C1 segment of cervical spinal cord (tissue), 14 donors: ENCODE data around the gene TRIM36.

Experiments used
- DNase-seq, 14 donors: peaks; one replicate each; lab custom pipeline; 2025; lab: John Stamatoyannopoulos, UW

The TRIM36 gene, protein sequence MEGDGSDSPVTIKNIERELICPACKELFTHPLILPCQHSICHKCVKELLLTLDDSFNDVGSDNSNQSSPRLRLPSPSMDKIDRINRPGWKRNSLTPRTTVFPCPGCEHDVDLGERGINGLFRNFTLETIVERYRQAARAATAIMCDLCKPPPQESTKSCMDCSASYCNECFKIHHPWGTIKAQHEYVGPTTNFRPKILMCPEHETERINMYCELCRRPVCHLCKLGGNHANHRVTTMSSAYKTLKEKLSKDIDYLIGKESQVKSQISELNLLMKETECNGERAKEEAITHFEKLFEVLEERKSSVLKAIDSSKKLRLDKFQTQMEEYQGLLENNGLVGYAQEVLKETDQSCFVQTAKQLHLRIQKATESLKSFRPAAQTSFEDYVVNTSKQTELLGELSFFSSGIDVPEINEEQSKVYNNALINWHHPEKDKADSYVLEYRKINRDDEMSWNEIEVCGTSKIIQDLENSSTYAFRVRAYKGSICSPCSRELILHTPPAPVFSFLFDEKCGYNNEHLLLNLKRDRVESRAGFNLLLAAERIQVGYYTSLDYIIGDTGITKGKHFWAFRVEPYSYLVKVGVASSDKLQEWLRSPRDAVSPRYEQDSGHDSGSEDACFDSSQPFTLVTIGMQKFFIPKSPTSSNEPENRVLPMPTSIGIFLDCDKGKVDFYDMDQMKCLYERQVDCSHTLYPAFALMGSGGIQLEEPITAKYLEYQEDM

DNA sequence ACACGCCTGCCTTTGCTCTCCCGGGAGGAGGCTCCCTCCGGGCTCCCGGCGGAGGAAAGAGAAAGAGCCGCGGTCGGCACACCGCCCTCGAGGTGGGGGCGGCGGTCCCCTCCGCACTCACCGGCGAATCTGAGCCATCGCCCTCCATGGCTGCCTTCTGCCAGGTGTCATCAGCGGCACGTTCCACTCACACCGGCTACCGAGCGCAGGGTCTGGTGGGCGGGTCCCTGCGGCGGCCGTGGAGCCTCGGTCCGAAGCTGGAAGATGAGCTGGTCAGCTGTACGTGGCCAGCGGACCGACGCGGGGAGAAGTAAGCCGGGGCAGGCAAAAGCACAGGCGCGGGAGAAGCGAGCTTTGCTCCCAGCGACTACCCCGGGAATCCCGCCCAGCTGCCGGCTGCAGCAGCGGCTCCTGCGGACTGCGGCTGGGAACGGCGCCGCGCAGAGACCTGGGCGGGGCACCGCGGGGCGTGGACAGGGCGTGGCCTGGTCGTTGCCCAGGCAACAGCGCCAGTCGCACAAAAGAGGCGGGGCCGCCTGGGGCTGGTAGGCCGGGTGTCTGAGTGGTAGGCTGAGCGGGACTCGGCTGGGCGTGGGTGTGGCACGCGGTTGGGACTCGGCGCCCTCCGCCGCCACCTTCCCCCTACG lies at the start of gene TRIM36:
Gene TRIM36 (minus strand): TSS at position 422 of the 647 bp plus-strand sequence. CDS start 274 bp downstream, at position 148.
- DNase-seq, result peak; percentile 13 to 93 (median 82)

DNA sequence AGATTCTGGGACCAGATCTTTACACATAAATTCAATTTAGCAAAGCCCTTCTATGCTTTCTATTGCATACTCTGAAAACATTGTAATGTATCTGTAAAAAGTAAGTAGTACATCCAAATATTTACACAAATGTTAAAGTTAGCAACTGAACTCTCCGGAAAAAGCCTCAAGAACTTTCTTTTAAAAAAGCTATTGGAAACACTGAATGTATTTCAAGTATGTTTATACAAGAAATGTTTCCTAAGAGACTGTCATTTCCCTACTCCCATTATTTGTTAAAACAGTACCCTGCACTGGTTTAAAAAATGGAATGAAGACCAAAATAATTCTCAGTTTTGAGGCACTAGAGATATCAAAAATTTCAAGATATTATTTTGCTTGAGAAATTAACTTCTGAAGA lies 44.8 kb upstream of the TRIM36 start:
- no peak for DNase-seq

DNA sequence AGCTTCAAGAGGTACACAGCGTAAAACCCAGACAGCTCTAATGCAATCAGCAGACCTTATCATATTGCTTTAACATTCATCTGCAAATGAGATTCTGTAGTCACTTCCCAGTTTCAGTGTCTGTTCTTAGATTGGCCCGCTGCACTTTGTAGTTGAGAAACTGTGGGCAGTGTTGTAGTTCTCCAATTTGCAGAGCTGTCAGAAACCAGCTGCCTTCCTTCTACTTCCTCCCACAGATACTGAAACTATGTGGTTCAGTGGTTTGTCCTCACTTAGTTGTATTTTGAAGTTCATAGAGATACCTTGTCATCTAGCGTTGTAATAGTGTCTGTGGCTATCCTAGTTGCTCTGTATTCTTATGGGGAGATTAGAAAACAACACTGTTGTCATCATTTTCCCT lies 39.6 kb upstream of the TRIM36 start:
- DNase-seq, result peak in 3 of 14 donors; percentile 2 to 31 (median 3)

DNA sequence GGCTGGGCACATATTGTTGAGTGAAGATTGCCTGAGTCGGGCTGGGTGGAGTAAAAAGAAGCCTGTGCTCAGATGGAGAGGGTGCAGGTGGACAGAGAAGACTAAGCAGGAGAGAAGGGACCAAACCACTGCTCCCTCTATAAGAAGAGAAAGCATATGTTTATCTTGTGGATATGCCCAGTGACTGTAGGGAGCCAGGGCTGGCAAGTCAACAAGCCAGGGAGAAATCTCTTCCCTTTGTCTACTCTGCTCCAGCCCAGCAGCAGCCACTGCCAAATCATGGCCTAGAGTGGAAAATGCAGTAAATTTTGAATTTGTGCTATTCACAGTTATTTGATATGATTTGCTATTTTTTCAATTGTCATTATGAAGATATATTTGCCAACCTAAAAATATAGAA lies 33.2 kb upstream of the TRIM36 start:
- DNase-seq, result no peak

DNA sequence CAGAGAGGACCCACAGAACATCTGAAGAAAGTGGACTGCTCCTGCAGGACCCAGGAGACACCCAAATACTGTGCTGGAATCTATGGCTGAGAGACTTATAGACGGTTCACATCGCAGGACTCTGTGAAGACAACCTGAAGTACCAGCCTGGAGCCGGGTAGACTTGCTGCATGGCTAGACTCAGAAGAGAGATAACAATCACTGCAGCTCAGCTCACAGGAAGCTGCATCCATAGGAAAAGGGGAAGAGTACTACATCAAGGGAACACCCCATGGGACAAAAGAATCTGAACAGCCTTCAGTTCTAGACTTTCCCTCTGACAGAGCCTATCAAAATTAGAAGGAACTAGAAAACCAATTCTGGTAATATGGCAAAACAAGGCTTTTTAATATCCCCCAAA lies 26.5 kb upstream of the TRIM36 start:
- no peak for DNase-seq

DNA sequence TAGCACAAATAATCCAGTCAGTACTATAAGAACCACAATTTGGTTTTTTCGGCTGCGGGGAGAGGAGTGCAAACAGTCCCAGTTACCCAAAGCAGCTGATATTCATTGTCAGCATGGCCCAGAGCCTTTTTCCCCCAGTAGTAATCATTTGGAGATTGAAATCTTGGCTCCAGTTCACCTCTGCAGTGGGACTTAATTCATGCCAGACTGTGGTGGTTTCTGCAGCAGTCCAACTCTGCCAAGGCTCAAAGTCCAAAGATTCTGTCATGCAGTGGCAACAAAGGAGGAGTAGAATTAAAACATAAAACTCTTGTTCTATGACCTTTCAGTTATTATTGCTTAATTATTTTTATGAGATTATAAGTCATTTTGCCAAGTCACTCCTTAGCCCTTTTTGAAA lies 25.0 kb upstream of the TRIM36 start:
- no peak for DNase-seq

DNA sequence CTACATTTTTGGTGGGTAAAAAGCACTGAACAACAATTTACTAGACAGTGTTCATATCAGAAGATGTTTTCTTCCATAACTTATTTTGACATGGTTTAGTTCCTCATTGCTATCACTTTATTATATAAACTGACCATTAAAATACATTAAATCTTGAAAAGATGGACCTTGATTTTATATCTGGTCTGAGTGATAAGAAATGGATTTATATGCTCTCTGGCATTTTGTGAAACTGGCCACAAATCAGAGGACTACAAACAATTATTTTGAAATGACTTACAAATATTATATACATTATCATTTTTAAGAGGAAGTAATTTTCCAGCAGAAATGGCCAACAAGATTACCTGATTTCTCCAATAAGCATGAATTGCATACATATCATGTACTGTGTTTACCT lies 23.6 kb upstream of the TRIM36 start:
- no peak for DNase-seq

DNA sequence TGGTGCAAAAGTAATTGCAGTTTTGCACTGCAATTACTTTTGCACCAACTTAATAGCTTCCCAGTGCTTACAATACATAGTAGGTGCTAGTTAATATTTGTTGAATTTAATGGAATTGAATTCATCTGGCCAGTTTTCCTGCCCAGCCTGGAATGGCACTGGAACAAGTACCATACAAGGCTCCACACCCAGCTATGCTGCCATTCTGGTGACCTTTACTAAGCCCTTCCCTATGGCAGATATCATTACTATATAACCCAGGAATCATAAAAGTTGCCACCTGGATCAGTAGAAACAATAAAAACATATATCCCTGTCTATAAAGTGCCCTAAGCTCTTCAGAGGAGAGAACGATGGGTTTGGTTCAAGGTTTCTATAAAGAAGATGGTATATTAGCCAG lies 22.4 kb upstream of the TRIM36 start:
- no peak for DNase-seq

DNA sequence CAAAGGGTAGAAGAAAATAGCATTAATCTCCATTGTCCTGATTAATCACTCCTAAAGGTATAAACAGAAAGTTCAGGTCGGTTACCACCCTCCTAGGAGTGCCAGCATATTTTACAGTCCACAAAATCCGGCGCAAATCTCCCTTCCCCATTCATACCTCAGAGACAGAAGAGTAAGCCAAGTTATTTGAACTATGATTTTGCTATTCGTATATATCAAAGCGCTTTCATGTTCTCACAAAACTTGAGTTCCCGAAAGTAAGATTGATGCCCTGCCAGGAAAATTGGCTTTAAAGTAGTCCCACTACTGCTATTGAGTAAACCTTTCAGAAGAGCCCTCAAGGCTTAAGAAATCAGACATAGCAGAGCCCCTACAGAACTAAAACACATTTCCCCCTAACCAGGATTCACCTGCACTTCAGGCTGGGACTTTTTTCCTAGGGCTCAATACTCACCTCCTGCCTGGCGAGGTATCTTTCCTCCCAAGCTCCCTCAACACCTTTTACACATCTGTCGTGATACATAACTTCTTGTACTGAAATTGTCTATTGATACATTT lies 21.8 kb upstream of the TRIM36 start:
- DNase-seq, result no peak

DNA sequence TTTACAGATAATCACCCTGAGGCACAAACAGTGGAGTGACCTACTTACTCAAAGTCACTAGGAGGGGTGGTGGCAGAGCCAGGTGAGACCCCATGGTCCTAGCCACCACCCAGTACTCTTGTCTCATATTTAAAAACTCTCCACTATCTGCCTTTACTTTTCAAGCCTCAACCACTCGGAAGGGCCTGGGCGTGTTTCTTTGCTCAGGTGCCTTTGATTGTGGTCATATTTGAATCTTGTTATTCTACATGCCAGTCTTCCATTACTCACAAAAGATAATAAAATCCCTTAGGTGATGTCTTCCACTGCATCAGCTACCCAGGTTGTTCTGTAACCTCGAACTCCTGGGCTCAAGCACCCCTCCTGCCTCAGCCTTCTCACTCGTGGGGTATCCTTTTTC lies 20.7 kb upstream of the TRIM36 start:
- no peak for DNase-seq

DNA sequence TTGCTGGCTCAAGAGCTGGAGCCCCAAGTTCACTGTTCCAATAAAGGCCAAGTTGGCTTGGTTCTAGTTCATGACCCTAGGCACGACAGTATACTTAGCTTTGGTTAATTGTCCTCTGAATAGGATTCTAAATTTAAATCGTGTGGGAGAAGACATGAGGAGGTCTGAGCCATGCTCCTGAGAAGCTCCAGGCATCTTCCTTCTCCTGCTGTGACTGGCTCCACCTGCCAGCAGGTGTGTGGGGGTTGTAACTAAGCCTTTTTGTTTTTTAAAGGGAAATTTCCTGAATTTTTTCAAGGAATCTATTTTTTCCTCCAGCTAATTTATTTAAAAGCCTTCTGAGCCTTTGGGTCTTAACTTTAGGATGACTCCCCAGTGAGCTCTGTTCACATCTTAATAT lies 20.2 kb upstream of the TRIM36 start:
- no peak for DNase-seq

DNA sequence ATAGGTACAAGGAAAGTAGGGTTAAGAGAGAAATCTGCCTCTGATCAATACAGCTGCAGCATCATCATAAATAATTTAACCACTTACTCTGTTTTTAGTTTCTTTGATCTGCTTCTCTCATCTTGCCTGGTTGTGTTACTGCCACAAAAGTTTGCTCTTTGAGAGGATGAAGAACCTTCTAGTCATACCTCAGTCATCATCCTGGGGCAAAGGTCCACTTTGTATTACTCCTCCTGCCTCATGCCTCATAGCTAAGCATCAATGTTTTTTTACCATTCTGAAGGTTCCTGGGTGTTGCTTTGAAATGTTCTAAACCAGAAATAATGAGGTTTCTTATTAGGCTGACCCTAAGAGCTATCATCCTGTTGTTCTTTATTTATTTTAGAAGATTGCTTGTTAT lies 17.1 kb upstream of the TRIM36 start:
- DNase-seq, result no peak

DNA sequence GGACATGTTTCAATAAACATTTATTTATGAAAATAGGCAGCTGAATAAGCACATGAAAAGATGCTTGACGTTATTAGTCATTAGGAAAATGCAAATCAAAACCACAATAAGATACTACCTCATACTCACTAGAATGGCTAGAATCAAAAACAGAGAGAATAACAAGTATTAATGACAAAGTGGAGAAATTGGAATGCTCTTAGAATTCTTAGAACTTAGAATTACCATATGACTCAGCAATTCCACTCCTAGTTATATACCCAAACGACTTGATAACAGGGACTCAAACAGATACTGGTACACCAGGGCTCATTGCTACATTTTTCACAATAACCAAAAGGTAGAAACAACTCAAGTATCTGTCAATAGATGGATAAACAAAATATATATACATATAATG lies 15.1 kb upstream of the TRIM36 start:
- no peak for DNase-seq

DNA sequence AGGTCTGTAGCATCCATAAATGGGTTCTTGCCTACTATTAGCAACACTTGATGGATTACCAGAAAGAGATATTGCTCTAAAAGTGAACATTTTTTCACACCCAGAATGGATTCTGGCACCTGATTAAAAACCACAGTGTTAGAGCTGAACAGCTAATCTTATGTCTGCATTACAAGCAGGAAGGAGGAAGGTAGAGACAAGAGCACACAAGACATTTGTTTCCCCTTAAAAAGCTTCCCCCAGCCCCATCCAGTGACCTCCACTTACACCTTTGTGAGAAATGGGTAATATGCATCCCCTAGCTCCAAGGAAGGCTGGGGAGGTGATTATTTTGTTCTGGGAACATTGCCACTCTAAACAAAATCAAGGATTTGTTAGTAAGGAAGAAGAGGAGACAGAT lies 12.0 kb upstream of the TRIM36 start:
- DNase-seq, result no peak

DNA sequence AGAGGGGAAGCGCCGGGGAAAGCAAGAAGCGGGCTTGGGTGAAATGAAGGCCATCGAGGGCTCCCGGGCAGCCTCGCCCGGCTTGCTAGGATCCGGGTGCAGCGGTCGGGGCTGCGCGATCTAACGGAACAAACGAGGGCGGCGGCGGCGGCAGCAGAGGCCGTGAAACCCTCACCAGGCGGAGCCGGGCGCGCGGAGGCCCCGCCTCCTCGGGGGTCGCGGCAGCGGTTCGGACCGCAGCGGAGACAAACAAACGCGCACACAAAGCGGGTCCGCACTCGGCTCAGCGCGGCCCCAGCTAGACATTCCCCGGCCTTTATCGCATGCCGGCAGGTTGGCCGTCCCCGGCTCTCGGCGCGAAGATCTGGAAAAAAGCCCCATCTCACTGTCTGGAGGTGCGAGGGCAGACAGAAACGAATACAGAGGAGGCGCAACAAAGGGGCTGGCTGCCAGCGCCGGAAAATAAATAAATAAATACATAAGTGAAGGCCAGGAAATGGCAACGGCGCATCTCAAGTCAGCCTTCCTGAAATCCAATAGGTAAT lies 10.5 kb upstream of the TRIM36 start:
- peak in 3 of 14 donors; percentile 18 to 34 (median 32) for DNase-seq

DNA sequence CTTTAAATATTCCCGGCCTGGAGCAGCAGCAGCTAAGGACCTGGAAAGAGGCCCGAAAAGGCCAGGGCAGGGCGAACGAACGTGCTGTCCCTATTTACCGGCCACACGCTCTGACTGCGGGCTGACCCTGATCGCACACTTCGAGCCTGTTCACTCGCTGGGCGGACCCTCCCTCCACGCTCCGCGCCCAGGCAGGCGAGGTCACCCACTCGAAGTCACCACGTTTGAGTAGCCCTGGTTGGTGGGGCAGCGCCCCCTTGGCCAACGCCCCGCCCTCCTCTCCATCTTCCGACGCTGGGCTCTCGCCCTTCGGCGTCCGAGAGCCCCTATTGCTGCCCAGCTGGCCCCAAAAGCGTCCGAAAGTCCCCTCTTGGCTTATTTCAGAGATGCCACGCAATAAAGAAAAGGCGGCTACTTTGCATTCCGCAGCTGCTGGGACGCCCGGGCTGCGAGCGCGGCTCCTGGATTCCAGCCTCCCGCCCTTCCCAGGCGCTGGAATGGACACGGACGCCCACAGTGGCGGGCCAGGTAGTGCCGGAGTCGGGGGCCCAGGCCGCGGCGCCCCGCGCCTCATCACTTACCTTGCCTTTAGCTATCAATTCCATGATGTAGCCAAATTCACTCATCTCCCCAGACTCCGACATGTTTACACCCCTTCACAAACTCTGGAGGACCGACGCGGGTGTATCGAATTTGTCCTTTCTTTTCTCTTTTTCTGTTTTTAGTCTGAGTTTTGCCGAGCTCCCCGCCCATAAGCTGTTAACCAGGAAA lies 9.9 kb upstream of the TRIM36 start:
- peak in 2 of 14 donors; percentile 34 to 38 for DNase-seq

DNA sequence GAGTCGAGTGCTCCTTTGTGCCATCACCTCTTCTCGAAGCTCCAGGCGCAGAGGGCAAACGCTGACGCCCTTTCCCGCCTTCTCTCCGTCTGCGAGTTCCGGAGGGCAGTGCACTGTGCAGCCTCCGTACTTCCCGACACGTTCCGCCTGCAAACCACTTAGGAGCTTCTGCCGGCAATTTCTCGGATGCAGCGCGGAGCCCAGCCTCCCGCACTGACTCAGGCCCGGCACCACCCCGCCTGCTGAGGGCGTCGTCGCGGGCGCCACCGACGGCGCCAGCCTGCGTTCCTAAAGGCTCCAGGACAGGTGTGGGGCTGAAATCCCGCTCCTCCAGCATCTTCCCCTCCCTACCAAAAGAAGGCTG lies 9.3 kb upstream of the TRIM36 start:
- DNase-seq, result no peak

DNA sequence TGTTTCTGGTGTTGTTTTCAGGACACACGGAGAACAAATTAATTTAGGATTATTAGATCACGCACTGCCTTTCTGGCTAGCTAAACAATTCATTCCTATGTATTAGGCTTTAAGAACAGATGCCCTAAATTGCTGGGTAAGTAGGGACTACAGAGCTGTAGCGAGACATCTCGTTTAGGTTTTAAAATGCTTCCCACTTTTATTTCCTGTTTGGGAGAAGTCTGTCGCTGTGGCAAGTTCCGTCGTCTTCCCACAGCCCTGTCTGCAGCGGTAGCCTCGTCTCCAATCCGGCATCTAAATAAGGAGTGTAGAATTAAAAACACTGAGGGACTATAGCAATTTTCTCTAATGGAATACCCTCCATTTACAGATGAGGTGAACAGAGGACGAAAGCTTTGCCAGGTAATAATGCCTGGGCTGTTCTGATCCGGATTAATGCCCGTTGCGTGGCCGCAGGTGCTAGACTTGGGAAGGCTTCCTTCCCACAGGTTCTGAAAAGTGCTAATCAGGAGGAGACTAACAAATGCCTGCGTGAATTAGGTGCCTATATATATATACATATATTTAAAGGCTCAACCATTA lies 1.3 kb upstream of the TRIM36 start:
- no peak for DNase-seq

DNA sequence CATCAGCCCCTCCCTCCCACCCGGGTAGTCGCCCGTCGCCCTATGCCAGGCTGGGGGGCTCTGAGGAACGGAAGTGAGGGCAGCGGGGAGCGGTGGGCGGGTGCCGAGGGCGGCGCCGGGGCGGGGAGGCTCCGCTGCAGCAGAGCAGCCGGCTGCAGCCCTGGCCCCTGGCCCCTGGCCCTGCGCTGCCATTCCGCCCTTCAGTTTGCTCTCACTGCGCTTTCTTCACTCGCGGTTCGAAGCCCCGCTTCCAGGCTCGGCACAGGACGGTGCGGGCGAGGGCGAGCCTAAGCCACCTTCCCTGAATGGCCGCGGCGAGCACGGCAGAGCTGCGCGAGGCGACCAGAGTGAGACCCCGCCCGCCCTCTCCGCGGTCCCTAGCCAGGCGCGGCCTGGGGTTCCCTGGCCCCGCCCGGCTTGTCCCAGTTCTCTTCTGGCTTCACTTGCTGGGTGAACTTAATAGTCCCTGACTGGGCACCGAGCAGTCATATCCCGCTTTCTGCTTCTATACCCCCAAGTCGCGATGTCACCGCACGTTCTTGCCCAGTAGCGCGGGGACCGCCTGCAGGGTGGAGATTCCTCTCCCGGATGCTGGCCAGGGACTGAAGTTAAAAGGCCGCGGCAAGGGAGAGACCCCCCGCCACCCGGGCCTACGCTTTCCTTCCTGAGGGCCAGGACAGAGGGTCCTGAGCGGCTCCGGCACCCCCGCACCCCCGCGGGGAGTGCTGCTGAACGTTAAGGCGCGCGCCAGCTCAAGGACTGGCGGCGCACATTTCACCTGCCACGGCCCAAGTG lies 623 bp upstream of the TRIM36 start:
- peak in 4 of 14 donors; percentile 43 to 78 (median 48) for DNase-seq
